COLO668 (cell line): Measurements from ENCODE around the gene FAM180A.

ENCODE experiments used
- DNase-seq: peaks from one replicate; lab custom pipeline; 2025; ENCODE audit not compliant: unreplicated experiment; lab: John Stamatoyannopoulos, UW

The FAM180A gene

DNA sequence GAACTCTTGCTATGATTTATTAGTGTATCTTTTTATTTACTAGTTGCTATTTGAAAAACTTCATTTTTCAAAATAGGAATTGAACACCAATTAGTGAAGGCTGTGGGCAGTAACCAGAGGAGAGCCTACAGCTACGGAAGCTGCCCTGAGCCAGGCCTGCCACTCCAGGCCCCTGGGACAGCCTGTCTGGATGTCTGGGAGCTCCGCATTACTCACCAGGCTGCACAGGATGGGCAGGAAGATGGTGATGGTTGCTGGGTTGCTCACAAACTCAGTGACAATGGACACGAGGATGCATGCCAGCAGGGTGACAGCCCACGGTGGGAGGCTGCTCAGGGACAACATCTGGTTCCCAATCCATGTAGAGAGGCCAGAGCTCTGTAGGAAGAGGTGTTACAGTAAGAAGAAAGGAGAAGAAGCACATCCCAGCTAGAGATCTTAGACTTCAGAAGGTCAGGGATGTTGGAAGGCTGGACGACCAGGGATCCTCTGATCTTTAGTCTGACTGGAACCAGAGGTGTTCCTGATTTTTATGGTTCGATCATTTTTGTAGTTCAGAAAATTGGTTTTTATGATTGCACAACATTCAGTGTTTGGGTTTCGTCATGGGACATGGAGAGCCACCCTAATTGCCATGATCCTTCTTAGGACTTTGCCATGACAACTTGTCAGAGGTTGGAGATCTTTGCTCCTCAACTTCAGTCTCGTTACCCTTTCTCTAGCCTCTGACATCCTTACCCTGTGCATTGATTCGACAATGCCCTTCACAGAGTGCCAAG lies 63.1 kb downstream of the FAM180A start:
- no peak for DNase-seq

DNA sequence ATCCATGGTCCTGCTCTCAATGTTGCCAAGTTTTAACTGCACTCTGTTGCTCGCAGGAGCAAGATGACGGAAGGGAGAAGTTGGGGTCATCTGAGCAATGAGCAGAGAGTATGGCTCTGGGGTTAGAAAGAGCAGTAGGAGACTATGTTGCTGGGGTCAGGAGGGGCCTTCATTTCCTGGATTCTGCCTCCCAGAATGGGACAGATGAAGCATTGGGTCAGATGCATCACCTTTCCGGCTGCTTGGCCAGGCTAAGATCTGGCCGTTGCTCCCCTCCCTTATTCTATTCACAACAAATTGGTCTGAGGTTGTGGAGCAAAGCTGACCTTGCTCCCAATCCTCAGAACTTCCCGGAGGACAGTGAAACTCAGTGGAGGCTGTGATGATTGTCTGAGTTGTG lies 63.9 kb downstream of the FAM180A start:
- DNase-seq = no peak

DNA sequence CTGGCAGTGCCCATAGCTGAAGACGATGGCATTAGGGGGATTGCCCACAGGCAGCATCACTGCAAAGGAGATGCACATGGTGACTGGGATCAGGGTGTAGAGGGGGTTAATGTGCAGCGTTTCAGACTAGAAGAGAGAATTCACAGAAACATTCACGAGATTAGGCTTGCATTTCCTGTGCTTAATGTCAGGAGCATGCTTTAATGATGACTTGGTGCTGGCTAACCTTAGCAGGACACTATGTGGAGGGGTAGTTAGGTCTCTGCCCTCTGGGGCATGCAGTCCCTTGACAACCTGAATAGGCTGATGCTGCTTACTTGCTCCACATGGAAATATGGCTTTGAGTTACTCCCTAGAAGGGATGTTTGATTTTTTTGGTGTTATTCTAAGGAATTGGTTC lies 64.5 kb downstream of the FAM180A start:
- DNase-seq = no peak

DNA sequence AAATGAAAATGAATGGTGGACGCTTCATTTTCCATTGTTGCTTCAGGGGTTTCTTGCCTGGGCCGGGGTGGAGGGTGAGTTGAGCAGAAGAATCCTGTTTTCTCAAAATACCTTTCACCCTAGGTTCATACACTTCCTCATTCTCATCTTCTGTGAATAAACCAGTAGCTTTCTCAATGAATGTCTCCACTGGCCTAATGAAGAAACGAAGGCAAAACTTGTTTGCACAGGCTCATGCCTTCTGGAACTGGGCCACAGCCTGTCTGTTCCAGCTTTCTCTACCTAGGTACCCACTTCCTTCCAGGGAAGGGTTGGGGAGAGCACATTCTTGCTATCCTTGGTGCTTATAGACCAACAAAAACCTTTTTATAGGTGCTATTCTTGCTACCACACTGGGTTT lies 65.0 kb downstream of the FAM180A start:
- no peak for DNase-seq

DNA sequence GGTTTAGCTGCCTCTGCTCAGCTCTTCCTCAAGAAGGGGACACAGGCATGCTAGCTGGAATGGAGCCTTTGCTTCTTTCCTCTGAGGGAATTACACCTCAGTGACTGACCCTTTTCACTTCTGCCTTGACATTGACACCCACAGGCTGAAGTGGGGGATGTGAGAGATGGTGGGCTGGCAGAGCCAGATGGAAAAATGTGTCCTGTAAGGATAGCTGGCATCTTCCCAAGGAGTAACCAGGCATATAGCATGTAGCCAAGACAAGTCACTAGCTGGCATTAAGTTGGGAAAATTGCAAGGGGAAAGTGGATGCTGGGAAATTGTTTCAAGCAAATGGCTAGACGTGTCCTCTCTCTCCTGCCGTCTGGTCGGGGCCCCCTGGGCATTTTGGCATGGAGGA lies 66.4 kb downstream of the FAM180A start:
- no peak for DNase-seq

DNA sequence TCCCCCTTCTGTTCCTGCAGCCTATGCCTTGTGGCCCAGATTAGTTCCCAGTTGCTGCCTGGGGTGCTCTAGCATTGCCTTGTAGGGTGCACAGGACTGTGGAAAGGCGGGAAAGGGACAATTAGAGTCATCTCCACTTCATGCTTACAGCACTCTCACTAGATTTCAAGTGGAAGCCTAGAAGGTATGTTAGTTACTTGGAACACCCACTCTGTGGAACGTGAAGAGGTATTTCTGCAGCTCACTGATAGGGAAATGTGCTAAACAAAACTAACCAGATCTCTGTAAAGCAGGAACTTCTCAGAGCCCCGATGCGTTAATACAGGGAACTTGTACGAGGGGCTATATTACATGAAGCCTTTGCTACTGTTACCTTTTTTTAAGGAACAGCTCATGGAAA lies 66.9 kb downstream of the FAM180A start:
- DNase-seq = no peak
